H9 (cell line): ENCODE results near the gene OR10A6. TPM values are rescaled to one million over a fixed set of nuclear protein-coding genes. Genes with fewer than 3 reads are reported as not detected.

Experiments
- DNase-seq: peaks from one replicate; pipeline ENCODE4 v3.0.0-alpha.2; 2017
- H2AFZ ChIP-seq: one replicate; pipeline ENCODE4 v1.6.1; 2013; ENCODE audit warnings: mild to moderate bottlenecking, low read length, control low read depth, moderate library complexity
- H2AK5ac ChIP-seq: 2 replicates; pipeline ENCODE4 v1.6.1; 2013; ENCODE audit warnings: low read length, control low read depth, mixed read lengths; ENCODE audit not compliant: insufficient read length
- H2BK120ac ChIP-seq: one replicate; pipeline ENCODE4 v1.6.1; 2013; ENCODE audit warnings: low read depth, mild to moderate bottlenecking, low read length, control low read depth, inconsistent platforms; ENCODE audit not compliant: poor library complexity, severe bottlenecking
- H2BK12ac ChIP-seq: 2 replicates; pipeline ENCODE4 v1.6.1; 2013; ENCODE audit warnings: low read length, control low read depth, mixed read lengths, low read depth; ENCODE audit not compliant: insufficient read length
- H2BK15ac ChIP-seq: 2 replicates; pipeline ENCODE4 v1.6.1; 2013; ENCODE audit warnings: low read depth, low read length, control low read depth
- H2BK20ac ChIP-seq: one replicate; pipeline ENCODE4 v1.6.1; 2013; ENCODE audit warnings: low read depth, mild to moderate bottlenecking, low read length, control low read depth, inconsistent platforms; ENCODE audit not compliant: poor library complexity, severe bottlenecking
- H2BK5ac ChIP-seq: 2 replicates; pipeline ENCODE4 v1.6.1; 2013; ENCODE audit warnings: low read length, control low read depth, mixed read lengths; ENCODE audit not compliant: insufficient read length
- H3K14ac ChIP-seq: 2 replicates; pipeline ENCODE4 v1.6.1; 2013; ENCODE audit warnings: low read length, control low read depth; ENCODE audit not compliant: insufficient read depth
- H3K18ac ChIP-seq: 2 replicates; pipeline ENCODE4 v1.6.1; 2013; ENCODE audit warnings: low read depth, mild to moderate bottlenecking, mixed read lengths, low read length, control low read depth; ENCODE audit not compliant: insufficient read length
- H3K23ac ChIP-seq: 2 replicates; pipeline ENCODE4 v1.6.1; 2013; ENCODE audit warnings: low read length, control low read depth, mixed read lengths, low read depth; ENCODE audit not compliant: insufficient read length
- H3K23me2 ChIP-seq: 2 replicates; pipeline ENCODE4 v1.6.1; 2013; ENCODE audit warnings: low read depth, mild to moderate bottlenecking, mixed read lengths, low read length, control low read depth; ENCODE audit not compliant: insufficient read length, poor library complexity, severe bottlenecking
- H3K27ac ChIP-seq: 2 replicates; pipeline ENCODE4 v1.5.1; 2013; ENCODE audit warnings: low read length, control low read depth, mixed read lengths, low read depth; ENCODE audit not compliant: insufficient read length
- H3K27me3 ChIP-seq: 2 replicates; pipeline ENCODE4 v1.6.1; 2013; ENCODE audit warnings: low read length, control low read depth, inconsistent platforms; ENCODE audit not compliant: insufficient read depth
- H3K4ac ChIP-seq: 2 replicates; pipeline ENCODE4 v1.6.1; 2013; ENCODE audit warnings: low read depth, mild to moderate bottlenecking, control low read depth, inconsistent platforms, low read length, moderate library complexity
- H3K4me1 ChIP-seq: 2 replicates; pipeline ENCODE4 v1.6.1; 2013; ENCODE audit warnings: low read length, control low read depth, inconsistent platforms; ENCODE audit not compliant: insufficient read depth
- H3K4me2 ChIP-seq: 2 replicates; pipeline ENCODE4 v1.6.1; 2013; ENCODE audit warnings: low read length, control low read depth, mixed read lengths; ENCODE audit not compliant: insufficient read length, insufficient read depth
- H3K56ac ChIP-seq: 2 replicates; pipeline ENCODE4 v1.6.1; 2013; ENCODE audit warnings: low read depth, mild to moderate bottlenecking, mixed read lengths, low read length, control low read depth; ENCODE audit not compliant: insufficient read length
- H3K79me1 ChIP-seq: 2 replicates; pipeline ENCODE4 v1.6.1; 2013; ENCODE audit warnings: low read depth, mild to moderate bottlenecking, moderate library complexity, low read length, control low read depth, inconsistent platforms; ENCODE audit not compliant: insufficient read depth, poor library complexity, severe bottlenecking
- H3K79me2 ChIP-seq: 2 replicates; pipeline ENCODE4 v1.6.1; 2013; ENCODE audit warnings: low read length, control low read depth, inconsistent platforms; ENCODE audit not compliant: insufficient read depth
- H3K9ac ChIP-seq: 2 replicates; pipeline ENCODE4 v1.6.1; 2013; ENCODE audit warnings: low read length, control low read depth, mixed read lengths; ENCODE audit not compliant: insufficient read length; ENCODE audit errors: extremely low read depth
- H3K9me3 ChIP-seq: one replicate; pipeline ENCODE4 v1.6.1; 2013; ENCODE audit warnings: low read depth, low read length, inconsistent platforms; ENCODE audit not compliant: control insufficient read depth
- H3T11ph ChIP-seq: one replicate; pipeline ENCODE4 v1.6.1; 2013; ENCODE audit warnings: mild to moderate bottlenecking, low read length, control low read depth, inconsistent platforms
- H4K20me1 ChIP-seq: one replicate; pipeline ENCODE4 v1.6.1; 2013; ENCODE audit not compliant: control insufficient read depth, insufficient read length, insufficient read depth
- H4K5ac ChIP-seq: 2 replicates; pipeline ENCODE4 v1.6.1; 2013; ENCODE audit warnings: low read depth, mild to moderate bottlenecking, mixed read lengths, low read length, control low read depth; ENCODE audit not compliant: insufficient read length
- H4K8ac ChIP-seq: replicated peaks from 2 replicates; pipeline ENCODE4 v1.6.1; 2013; ENCODE audit warnings: low read length, control low read depth, mixed read lengths, low read depth; ENCODE audit not compliant: insufficient read length
- H4K91ac ChIP-seq: 2 replicates; pipeline ENCODE4 v1.6.1; 2013; ENCODE audit warnings: low read depth, mild to moderate bottlenecking, moderate library complexity, mixed read lengths, low read length, control low read depth; ENCODE audit not compliant: insufficient read length
- H3K27ac Mint-ChIP-seq, 3 experiments: 2 replicates in 2 of 3; 3 replicates in 1 of 3; pipeline ENCODE4 v1.8.0; 2020 to 2021; ENCODE audit warnings: mixed read lengths in 3 of 3, mild to moderate bottlenecking in 1 of 3, moderate library complexity in 1 of 3
- H3K27me3 Mint-ChIP-seq: 2 replicates; pipeline ENCODE4 v1.8.0; 2021; ENCODE audit warnings: low read depth, mild to moderate bottlenecking, moderate library complexity, mixed read lengths
- H3K36me3 Mint-ChIP-seq, 3 experiments: 2 replicates in 2 of 3; 3 replicates in 1 of 3; pipeline ENCODE4 v1.8.0; 2020 to 2021; ENCODE audit warnings: low read depth in 3 of 3, mixed read lengths in 3 of 3; ENCODE audit not compliant: insufficient read depth in 1 of 3
- H3K4me1 Mint-ChIP-seq, 2 experiments: 2 replicates each; pipeline ENCODE4 v1.8.0; 2020; ENCODE audit warnings: mixed read lengths in 2 of 2
- H3K4me3 Mint-ChIP-seq, 2 experiments: 2 replicates in 1 of 2; 3 replicates in 1 of 2; pipeline ENCODE4 v1.8.0; 2020 to 2021; ENCODE audit warnings: mild to moderate bottlenecking in 2 of 2, mixed read lengths in 2 of 2, moderate library complexity in 1 of 2
- H3K9me3 Mint-ChIP-seq, 2 experiments: 2 replicates in 1 of 2; 3 replicates in 1 of 2; pipeline ENCODE4 v1.8.0; 2020; ENCODE audit warnings: mild to moderate bottlenecking in 2 of 2, mixed read lengths in 2 of 2, moderate library complexity in 1 of 2
- total RNA-seq: library from RNA; stranded (reverse); gene quantifications from 2 replicates; pipeline ENCODE4 v1.2.1, GENCODE V29; 2021
- TF ChIP-seq, protein P1 (sequence below): fragments of 200-600 bp; sonication (generic); conservative IDR thresholded peaks from 3 replicates; pipeline ENCODE4 v1.8.0; 2021; ENCODE audit warnings: antibody characterized with exemption, mild to moderate bottlenecking

Gene OR10A6
- total RNA-seq, 1 experiment from 2014 or later: not detected

GRCh38 chr11:7911011-7911410 is 20.1 kb downstream of the OR10A6 start:
- Histone ChIP-seq H2AK5ac (no peak overlapping the region), H3K23me2 (no peaks in the 10 kb centered on the region), H3K79me1 (no peaks in the 10 kb centered on the region), H3K9me3 (no peaks in the 10 kb centered on the region), H2AFZ (no peak overlapping the region), H2BK5ac (no peak overlapping the region), H3K9ac (no peak overlapping the region), H4K91ac (no peak overlapping the region), H4K5ac (no peak overlapping the region), H3K4me2 (no peak overlapping the region), H3T11ph (no peak overlapping the region), H3K27me3 (no peaks in the 10 kb centered on the region), H3K4me1 (peaks cover 10% of the 10 kb centered on the region; the same call in 1 of the 2 replicates), H4K8ac (no peak overlapping the region), H3K79me2 (no peaks in the 10 kb centered on the region), H3K27ac (no peak overlapping the region), H2BK15ac (no peak overlapping the region), H2BK12ac (no peak overlapping the region), H3K56ac (no peak overlapping the region), H2BK120ac (no peak overlapping the region), H3K14ac (no peak overlapping the region), H3K4ac (no peak overlapping the region), H3K18ac (no peak overlapping the region), H4K20me1 (no peaks in the 10 kb centered on the region), H2BK20ac (no peak overlapping the region), H3K23ac (no peak overlapping the region)
- H3K36me3 Mint-ChIP-seq: no peaks in the 10 kb centered on the region; a peak in 1 of 7 replicates
- TF ChIP-seq, protein P1, sequence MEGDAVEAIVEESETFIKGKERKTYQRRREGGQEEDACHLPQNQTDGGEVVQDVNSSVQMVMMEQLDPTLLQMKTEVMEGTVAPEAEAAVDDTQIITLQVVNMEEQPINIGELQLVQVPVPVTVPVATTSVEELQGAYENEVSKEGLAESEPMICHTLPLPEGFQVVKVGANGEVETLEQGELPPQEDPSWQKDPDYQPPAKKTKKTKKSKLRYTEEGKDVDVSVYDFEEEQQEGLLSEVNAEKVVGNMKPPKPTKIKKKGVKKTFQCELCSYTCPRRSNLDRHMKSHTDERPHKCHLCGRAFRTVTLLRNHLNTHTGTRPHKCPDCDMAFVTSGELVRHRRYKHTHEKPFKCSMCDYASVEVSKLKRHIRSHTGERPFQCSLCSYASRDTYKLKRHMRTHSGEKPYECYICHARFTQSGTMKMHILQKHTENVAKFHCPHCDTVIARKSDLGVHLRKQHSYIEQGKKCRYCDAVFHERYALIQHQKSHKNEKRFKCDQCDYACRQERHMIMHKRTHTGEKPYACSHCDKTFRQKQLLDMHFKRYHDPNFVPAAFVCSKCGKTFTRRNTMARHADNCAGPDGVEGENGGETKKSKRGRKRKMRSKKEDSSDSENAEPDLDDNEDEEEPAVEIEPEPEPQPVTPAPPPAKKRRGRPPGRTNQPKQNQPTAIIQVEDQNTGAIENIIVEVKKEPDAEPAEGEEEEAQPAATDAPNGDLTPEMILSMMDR: no peak
- H3K9me3 Mint-ChIP-seq: no peaks in the 10 kb centered on the region; a peak in 2 of 5 replicates
- H3K4me1 Mint-ChIP-seq: peaks cover 50 to 52% of the 10 kb centered on the region in 2 experiments
- no peak overlapping the region for H3K4me3 Mint-ChIP-seq
- no peak overlapping the region for H3K27ac Mint-ChIP-seq
- no peak for DNase-seq
- H3K27me3 Mint-ChIP-seq: no peaks in the 10 kb centered on the region
